Stimulated activated CD4-positive, alpha-beta T cell treated with anti-CD3 and anti-CD28 coated beads, Interleukin-4, amount 100 ng/mL, for 24 hours (primary cell): ENCODE data around the gene ANO6.
"Not testable (repeated sequence)": the region's sequence is repeated elsewhere in the genome, so short reads cannot be mapped to it uniquely, and the experiment has no call there.

Experiments used
- DNase-seq: peaks from one replicate; pipeline ENCODE4 v3.0.0-alpha.2; 2020

The ANO6 gene

GRCh38 chr12:45244561-45245343 lies 28.9 kb downstream of the ANO6 start:
- no peak for DNase-seq

GRCh38 chr12:45246236-45246635 lies 30.3 kb downstream of the ANO6 start:
- DNase-seq, result no peak

- DNase-seq, result no peak
Measured at GRCh38 chr12:45247589-45247988, 31.7 kb downstream of the ANO6 start.

- DNase-seq, result no peak
Measured at GRCh38 chr12:45248095-45248494, 32.2 kb downstream of the ANO6 start.

GRCh38 chr12:45254254-45254653 lies 38.4 kb downstream of the ANO6 start:
- DNase-seq, result no peak

- no peak for DNase-seq
Measured at GRCh38 chr12:45256721-45257120, 40.8 kb downstream of the ANO6 start.

GRCh38 chr12:45257185-45257930 lies 41.5 kb downstream of the ANO6 start:
- no peak for DNase-seq

GRCh38 chr12:45259675-45260074 lies 43.8 kb downstream of the ANO6 start:
- DNase-seq, result no peak

- no peak for DNase-seq
Measured at GRCh38 chr12:45260104-45260815, 44.4 kb downstream of the ANO6 start.

- no peak for DNase-seq
Measured at GRCh38 chr12:45260854-45261253, 45.0 kb downstream of the ANO6 start.

GRCh38 chr12:45262185-45262584 lies 46.3 kb downstream of the ANO6 start:
- DNase-seq, result not testable (repeated sequence)

- no peak for DNase-seq
Measured at GRCh38 chr12:45263587-45263986, 47.7 kb downstream of the ANO6 start.

- no peak for DNase-seq
Measured at GRCh38 chr12:45268672-45269411, 52.9 kb downstream of the ANO6 start.

- DNase-seq, result no peak
Measured at GRCh38 chr12:45269412-45269751, 53.5 kb downstream of the ANO6 start.

- DNase-seq, result no peak
Measured at GRCh38 chr12:45270951-45271350, 55.1 kb downstream of the ANO6 start.

GRCh38 chr12:45273717-45274271 lies 57.9 kb downstream of the ANO6 start:
- DNase-seq, result no peak

GRCh38 chr12:45276154-45276755 lies 60.4 kb downstream of the ANO6 start:
- no peak for DNase-seq

- no peak for DNase-seq
Measured at GRCh38 chr12:45278447-45278846, 62.6 kb downstream of the ANO6 start.

GRCh38 chr12:45279931-45280830 lies 64.3 kb downstream of the ANO6 start:
- no peak for DNase-seq

- no peak for DNase-seq
Measured at GRCh38 chr12:45281994-45282393, 66.1 kb downstream of the ANO6 start.

GRCh38 chr12:45282411-45282810 lies 66.5 kb downstream of the ANO6 start:
- no peak for DNase-seq
